ENCODE measurements around the gene LPAR1.

DNA sequence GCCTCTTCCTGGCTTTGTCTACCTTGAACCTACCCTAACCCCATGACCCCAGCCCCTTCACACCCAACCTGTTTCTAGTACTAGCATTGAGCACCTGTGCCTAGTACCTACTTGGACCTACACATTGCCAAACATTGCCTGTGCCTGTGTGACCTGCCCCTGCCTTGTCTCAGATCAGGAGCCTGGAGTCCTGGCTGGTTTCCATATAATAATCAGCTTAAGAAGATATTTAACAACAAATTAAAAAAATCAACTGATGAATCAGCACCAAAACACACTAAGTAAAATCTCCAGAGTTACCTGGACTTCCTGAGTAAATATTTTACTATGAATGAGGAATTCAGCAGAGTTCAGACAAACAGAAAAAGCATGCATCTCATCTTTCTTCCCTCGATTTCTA is 17.7 kb downstream of the LPAR1 start:
- TF ChIP-seq, protein P1, sequence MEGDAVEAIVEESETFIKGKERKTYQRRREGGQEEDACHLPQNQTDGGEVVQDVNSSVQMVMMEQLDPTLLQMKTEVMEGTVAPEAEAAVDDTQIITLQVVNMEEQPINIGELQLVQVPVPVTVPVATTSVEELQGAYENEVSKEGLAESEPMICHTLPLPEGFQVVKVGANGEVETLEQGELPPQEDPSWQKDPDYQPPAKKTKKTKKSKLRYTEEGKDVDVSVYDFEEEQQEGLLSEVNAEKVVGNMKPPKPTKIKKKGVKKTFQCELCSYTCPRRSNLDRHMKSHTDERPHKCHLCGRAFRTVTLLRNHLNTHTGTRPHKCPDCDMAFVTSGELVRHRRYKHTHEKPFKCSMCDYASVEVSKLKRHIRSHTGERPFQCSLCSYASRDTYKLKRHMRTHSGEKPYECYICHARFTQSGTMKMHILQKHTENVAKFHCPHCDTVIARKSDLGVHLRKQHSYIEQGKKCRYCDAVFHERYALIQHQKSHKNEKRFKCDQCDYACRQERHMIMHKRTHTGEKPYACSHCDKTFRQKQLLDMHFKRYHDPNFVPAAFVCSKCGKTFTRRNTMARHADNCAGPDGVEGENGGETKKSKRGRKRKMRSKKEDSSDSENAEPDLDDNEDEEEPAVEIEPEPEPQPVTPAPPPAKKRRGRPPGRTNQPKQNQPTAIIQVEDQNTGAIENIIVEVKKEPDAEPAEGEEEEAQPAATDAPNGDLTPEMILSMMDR (IDR thresholded peaks at IDR 0.05) = no peak
- no peak for TF ChIP-seq EZH2 (IDR thresholded peaks at IDR 0.05; ENCODE audit: borderline replicate concordance, insufficient read depth, low read depth, low read length, poor library complexity, severe bottlenecking)

Data from B cell (primary cell).